ENCODE data around the gene EIF4G1.
A peak's percentile ranks its signal among the peaks of the same experiment; 100 is the strongest.

Gene EIF4G1

GRCh38 chr3:184355261-184356040 is 41.0 kb downstream of the EIF4G1 start:
- no peak for DNase-seq (ENCODE audit: low read depth)
- TF ChIP-seq CTCF (IDR thresholded peaks at IDR 0.05; ENCODE audit: low read depth, low read length, missing control alignments), result no peak
- no peak overlapping the region for H3K4me3 ChIP-seq (ENCODE audit: low read depth, low read length)

- H3K4me3 ChIP-seq (ENCODE audit: low read depth, low read length), result no peak overlapping the region
- TF ChIP-seq CTCF (IDR thresholded peaks at IDR 0.05; ENCODE audit: low read depth, low read length, missing control alignments), result no peak
- no peak for DNase-seq (ENCODE audit: low read depth)
Measured at GRCh38 chr3:184357248-184358123, 43.1 kb downstream of the EIF4G1 start.

- no peak for DNase-seq (ENCODE audit: low read depth)
- H3K4me3 ChIP-seq (ENCODE audit: low read depth, low read length), result no peak overlapping the region
- no peak for TF ChIP-seq CTCF (IDR thresholded peaks at IDR 0.05; ENCODE audit: low read depth, low read length, missing control alignments)
Measured at GRCh38 chr3:184358124-184358767, 43.8 kb downstream of the EIF4G1 start.

GRCh38 chr3:184358921-184359350 is 44.5 kb downstream of the EIF4G1 start:
- no peak for TF ChIP-seq CTCF (IDR thresholded peaks at IDR 0.05; ENCODE audit: low read depth, low read length, missing control alignments)
- no peak overlapping the region for H3K4me3 ChIP-seq (ENCODE audit: low read depth, low read length)
- DNase-seq (ENCODE audit: low read depth), result no peak

- no peak overlapping the region for H3K4me3 ChIP-seq (ENCODE audit: low read depth, low read length)
- no peak for TF ChIP-seq CTCF (IDR thresholded peaks at IDR 0.05; ENCODE audit: low read depth, low read length, missing control alignments)
- DNase-seq (ENCODE audit: low read depth), result no peak
Measured at GRCh38 chr3:184359610-184360009, 45.2 kb downstream of the EIF4G1 start.

GRCh38 chr3:184360070-184360928 is 45.9 kb downstream of the EIF4G1 start:
- H3K4me3 ChIP-seq (ENCODE audit: low read depth, low read length), result peak overlapping the region; percentile 90
- no peak for DNase-seq (ENCODE audit: low read depth)
- TF ChIP-seq CTCF (IDR thresholded peaks at IDR 0.05; ENCODE audit: low read depth, low read length, missing control alignments), result no peak
